Esophagus muscularis mucosa (tissue), 4 donors: ENCODE measurements around the gene MRGPRX4.

ENCODE experiments used
- EP300 ChIP-seq: sonication (generic); formaldehyde crosslinking; IDR thresholded peaks from one replicate; pipeline ENCODE4 v1.6.1; 2017; ENCODE audit warnings: antibody characterized with exemption
- POLR2A ChIP-seq: fragments of 450-650 bp; IDR thresholded peaks from one replicate; pipeline ENCODE4 v1.6.1; 2017; ENCODE audit warnings: antibody characterized with exemption, moderate library complexity, mild to moderate bottlenecking, low read depth
- POLR2AphosphoS5 ChIP-seq, 2 donors: sonication (generic); formaldehyde crosslinking; IDR thresholded peaks; one replicate each; pipeline ENCODE4 v1.6.1; 2017; ENCODE audit warnings: antibody characterized with exemption in 2 of 2
- TF ChIP-seq, protein P1 (sequence below), 3 experiments: fragments of 200-600 bp in 2 of 3; fragments of 450-650 bp in 1 of 3; sonication (generic) in 2 of 3; IDR thresholded peaks; one replicate each; pipeline ENCODE4 v1.5.1; 2017 to 2019; ENCODE audit warnings: antibody characterized with exemption in 3 of 3, mild to moderate bottlenecking in 2 of 3, moderate library complexity in 1 of 3

DNA sequence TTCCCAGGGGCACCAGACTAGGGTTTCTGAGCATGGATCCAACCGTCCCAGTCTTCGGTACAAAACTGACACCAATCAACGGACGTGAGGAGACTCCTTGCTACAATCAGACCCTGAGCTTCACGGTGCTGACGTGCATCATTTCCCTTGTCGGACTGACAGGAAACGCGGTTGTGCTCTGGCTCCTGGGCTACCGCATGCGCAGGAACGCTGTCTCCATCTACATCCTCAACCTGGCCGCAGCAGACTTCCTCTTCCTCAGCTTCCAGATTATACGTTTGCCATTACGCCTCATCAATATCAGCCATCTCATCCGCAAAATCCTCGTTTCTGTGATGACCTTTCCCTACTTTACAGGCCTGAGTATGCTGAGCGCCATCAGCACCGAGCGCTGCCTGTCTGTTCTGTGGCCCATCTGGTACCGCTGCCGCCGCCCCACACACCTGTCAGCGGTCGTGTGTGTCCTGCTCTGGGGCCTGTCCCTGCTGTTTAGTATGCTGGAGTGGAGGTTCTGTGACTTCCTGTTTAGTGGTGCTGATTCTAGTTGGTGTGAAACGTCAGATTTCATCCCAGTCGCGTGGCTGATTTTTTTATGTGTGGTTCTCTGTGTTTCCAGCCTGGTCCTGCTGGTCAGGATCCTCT lies 709 bp downstream of the MRGPRX4 start:
- TF ChIP-seq POLR2A (no peak), EP300 (no peak), POLR2AphosphoS5 (IDR thresholded peaks at IDR 0.05) (no peak)
- TF ChIP-seq, protein P1, sequence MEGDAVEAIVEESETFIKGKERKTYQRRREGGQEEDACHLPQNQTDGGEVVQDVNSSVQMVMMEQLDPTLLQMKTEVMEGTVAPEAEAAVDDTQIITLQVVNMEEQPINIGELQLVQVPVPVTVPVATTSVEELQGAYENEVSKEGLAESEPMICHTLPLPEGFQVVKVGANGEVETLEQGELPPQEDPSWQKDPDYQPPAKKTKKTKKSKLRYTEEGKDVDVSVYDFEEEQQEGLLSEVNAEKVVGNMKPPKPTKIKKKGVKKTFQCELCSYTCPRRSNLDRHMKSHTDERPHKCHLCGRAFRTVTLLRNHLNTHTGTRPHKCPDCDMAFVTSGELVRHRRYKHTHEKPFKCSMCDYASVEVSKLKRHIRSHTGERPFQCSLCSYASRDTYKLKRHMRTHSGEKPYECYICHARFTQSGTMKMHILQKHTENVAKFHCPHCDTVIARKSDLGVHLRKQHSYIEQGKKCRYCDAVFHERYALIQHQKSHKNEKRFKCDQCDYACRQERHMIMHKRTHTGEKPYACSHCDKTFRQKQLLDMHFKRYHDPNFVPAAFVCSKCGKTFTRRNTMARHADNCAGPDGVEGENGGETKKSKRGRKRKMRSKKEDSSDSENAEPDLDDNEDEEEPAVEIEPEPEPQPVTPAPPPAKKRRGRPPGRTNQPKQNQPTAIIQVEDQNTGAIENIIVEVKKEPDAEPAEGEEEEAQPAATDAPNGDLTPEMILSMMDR (IDR thresholded peaks at IDR 0.05) = no peak
